Measurements from ENCODE around the gene FLVCR2. TPM values are rescaled to one million over a fixed set of nuclear protein-coding genes. Genes with fewer than 3 reads are reported as not detected.
A peak's percentile ranks its signal among the peaks of the same experiment; 100 is the strongest.

The FLVCR2 gene
- total and polyA plus RNA-seq, 2 of the 13 experiments (the other 11 are each of a cell fraction or from before 2014, with no cell fraction given), result 9.9 to 10.5 TPM

DNA sequence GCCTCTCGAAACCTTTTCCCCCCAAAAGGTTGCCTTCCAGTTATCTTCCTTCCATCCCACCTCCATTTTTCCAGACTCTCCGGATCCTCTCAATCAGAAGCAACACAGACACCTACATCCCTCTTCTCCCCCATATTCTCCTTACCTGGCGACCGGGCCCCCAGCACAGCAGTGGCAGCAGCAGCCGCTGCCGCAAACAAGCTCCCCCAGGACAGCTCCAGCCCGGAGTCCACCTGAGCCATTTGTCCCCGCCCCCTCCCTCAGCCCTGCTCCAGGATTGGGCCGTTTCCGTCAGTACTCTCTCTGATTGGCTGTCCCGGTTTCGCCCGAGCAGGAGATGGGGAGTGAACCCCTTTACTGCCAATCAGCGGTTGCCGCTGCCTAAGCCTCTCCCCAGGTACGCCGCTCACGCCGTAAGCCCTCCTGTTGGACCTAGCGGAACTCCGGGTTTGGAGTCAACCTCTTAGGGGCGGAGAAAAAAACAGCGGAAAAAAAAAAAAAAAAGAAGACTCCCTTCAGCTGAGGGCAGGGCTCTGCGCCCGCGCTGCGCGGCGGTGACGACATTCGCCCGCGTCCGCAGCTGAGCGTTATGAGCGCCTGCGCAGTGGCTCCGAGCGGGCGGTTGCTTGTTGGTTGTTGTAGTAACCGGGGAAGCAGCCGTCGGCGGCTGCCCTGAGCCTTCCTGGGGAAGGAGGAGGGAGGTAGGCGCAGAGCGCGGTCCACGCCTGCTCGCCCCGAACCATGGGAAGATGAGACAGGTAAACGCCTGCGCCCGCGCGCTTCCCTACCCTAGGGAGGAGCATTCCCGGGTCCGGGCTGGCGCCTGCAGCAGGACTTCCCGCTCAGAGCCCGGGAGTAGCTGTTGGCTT lies 82.4 kb downstream of the FLVCR2 start, which contains the start of the genes ERG28 and TTLL5 (continued):
- TF ChIP-seq, protein P1, sequence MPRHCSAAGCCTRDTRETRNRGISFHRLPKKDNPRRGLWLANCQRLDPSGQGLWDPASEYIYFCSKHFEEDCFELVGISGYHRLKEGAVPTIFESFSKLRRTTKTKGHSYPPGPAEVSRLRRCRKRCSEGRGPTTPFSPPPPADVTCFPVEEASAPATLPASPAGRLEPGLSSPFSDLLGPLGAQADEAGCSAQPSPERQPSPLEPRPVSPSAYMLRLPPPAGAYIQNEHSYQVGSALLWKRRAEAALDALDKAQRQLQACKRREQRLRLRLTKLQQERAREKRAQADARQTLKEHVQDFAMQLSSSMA (CRISPR knock-in tag; IDR thresholded peaks at IDR 0.05), result no peak
- TF ChIP-seq FOXK1 (CRISPR knock-in tag; IDR thresholded peaks at IDR 0.05; ENCODE audit: borderline replicate concordance, low read depth), result peak; percentile 57; the same call in 1 of the 2 replicates
- TF ChIP-seq POLR2A (IDR thresholded peaks at IDR 0.05; ENCODE audit: insufficient read depth in 1 of 2, low read depth in 2 of 2, low read length in 2 of 2), result peak; percentile 70 to 90
- TF ChIP-seq, protein P2, sequence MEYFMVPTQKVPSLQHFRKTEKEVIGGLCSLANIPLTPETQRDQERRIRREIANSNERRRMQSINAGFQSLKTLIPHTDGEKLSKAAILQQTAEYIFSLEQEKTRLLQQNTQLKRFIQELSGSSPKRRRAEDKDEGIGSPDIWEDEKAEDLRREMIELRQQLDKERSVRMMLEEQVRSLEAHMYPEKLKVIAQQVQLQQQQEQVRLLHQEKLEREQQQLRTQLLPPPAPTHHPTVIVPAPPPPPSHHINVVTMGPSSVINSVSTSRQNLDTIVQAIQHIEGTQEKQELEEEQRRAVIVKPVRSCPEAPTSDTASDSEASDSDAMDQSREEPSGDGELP (IDR thresholded peaks at IDR 0.05; ENCODE audit: borderline replicate concordance, low read depth), result peak; percentile 84; the same call in 1 of the 2 replicates
- TF ChIP-seq ZBTB7B (CRISPR knock-in tag; IDR thresholded peaks at IDR 0.05), result peak; percentile 57
- TF ChIP-seq NR2C2 (CRISPR knock-in tag; IDR thresholded peaks at IDR 0.05; ENCODE audit: borderline replicate concordance), result peak; percentile 26; the same call in 1 of the 2 replicates
- no peak for TF ChIP-seq HMGA1 (CRISPR knock-in tag; conservative IDR thresholded peaks at IDR 0.05)
- TF ChIP-seq WIZ (CRISPR knock-in tag; IDR thresholded peaks at IDR 0.05), result no peak; the same call in 1 of the 2 replicates
- TF ChIP-seq MAZ (IDR thresholded peaks at IDR 0.05; ENCODE audit: borderline replicate concordance, low read depth, low read length), result peak; percentile 26; the same call in 1 of the 2 replicates
- 0 out of 2 replicates have a peak, but pooled peaks have one; percentile 70 for TF ChIP-seq MAZ (CRISPR knock-in tag; IDR thresholded peaks at IDR 0.05; ENCODE audit: low read depth)
- TF ChIP-seq, protein P3, sequence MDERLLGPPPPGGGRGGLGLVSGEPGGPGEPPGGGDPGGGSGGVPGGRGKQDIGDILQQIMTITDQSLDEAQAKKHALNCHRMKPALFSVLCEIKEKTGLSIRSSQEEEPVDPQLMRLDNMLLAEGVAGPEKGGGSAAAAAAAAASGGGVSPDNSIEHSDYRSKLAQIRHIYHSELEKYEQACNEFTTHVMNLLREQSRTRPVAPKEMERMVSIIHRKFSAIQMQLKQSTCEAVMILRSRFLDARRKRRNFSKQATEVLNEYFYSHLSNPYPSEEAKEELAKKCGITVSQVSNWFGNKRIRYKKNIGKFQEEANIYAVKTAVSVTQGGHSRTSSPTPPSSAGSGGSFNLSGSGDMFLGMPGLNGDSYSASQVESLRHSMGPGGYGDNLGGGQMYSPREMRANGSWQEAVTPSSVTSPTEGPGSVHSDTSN (CRISPR knock-in tag; IDR thresholded peaks at IDR 0.05), result peak; percentile 85
- TF ChIP-seq ZFP36L2 (CRISPR knock-in tag; IDR thresholded peaks at IDR 0.05), result no peak
- peak; percentile 85 for TF ChIP-seq HOXA3 (CRISPR knock-in tag; IDR thresholded peaks at IDR 0.05)
- TF ChIP-seq GZF1 (CRISPR knock-in tag; IDR thresholded peaks at IDR 0.05), result 0 out of 2 replicates have a peak, but pooled peaks have one; percentile 37
- no peak for TF ChIP-seq RARG (CRISPR knock-in tag; IDR thresholded peaks at IDR 0.05; ENCODE audit: low read depth)
- TF ChIP-seq ZNF274 (CRISPR knock-in tag; IDR thresholded peaks at IDR 0.05), result peak; percentile 56; the same call in 1 of the 2 replicates
- 0 out of 2 replicates have a peak, but pooled peaks have one; percentile 57 for TF ChIP-seq ZNF333 (CRISPR knock-in tag; IDR thresholded peaks at IDR 0.05; ENCODE audit: borderline replicate concordance)
- TF ChIP-seq, protein P4, sequence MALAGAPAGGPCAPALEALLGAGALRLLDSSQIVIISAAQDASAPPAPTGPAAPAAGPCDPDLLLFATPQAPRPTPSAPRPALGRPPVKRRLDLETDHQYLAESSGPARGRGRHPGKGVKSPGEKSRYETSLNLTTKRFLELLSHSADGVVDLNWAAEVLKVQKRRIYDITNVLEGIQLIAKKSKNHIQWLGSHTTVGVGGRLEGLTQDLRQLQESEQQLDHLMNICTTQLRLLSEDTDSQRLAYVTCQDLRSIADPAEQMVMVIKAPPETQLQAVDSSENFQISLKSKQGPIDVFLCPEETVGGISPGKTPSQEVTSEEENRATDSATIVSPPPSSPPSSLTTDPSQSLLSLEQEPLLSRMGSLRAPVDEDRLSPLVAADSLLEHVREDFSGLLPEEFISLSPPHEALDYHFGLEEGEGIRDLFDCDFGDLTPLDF (CRISPR knock-in tag; IDR thresholded peaks at IDR 0.05), result peak; percentile 73
- peak; percentile 47; the same call in 1 of the 2 replicates for TF ChIP-seq ETV5 (CRISPR knock-in tag; IDR thresholded peaks at IDR 0.05; ENCODE audit: borderline replicate concordance)
- TF ChIP-seq NBN (conservative IDR thresholded peaks at IDR 0.05), result no peak
- peak; percentile 79; the same call in 1 of the 2 replicates for TF ChIP-seq NRL (CRISPR knock-in tag; IDR thresholded peaks at IDR 0.05; ENCODE audit: borderline replicate concordance)
- no peak for TF ChIP-seq SP1 (IDR thresholded peaks at IDR 0.05)
- TF ChIP-seq SP1 (CRISPR knock-in tag; IDR thresholded peaks at IDR 0.05), result peak; percentile 41; the same call in 1 of the 2 replicates
- 0 out of 2 replicates have a peak, but pooled peaks have one; percentile 50 for TF ChIP-seq YEATS4 (CRISPR knock-in tag; IDR thresholded peaks at IDR 0.05; ENCODE audit: borderline replicate concordance)
- no peak for TF ChIP-seq ZNF556 (CRISPR knock-in tag; IDR thresholded peaks at IDR 0.05; ENCODE audit: borderline replicate concordance)
- no peak for TF ChIP-seq RARA (CRISPR knock-in tag; IDR thresholded peaks at IDR 0.05)
- no peak for TF ChIP-seq ZNF737 (CRISPR knock-in tag; IDR thresholded peaks at IDR 0.05; ENCODE audit: borderline replicate concordance)
- peak; percentile 71 for TF ChIP-seq ISL2 (CRISPR knock-in tag; IDR thresholded peaks at IDR 0.05)

Measured in HepG2 (cell line).